Measurements from ENCODE around the gene FAM53C.

DNA sequence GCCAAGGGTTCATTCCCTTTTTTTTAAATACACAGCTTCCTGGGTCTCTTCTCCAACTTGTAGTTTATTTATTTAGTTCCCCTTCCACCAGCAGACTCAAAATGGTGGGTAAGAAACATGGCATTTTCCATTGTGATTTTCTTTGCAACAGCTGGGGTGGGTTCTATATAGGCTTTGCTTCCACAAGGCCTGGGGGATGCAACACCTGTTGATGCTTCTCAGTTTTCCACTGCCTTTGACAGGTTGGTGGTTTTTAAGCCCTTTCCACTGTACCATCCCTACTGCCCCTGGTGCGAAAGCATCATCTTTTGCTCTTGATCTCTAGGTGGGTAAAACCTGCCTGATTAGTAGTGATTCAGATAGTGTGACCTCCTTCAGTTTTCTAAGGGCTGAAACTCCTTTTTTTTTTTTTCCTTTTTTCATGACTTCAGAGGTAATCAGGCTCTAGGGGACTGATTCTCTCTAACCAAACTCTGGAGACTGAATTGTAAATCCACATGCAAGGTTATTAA lies 22.9 kb downstream of the FAM53C start:
- TF ChIP-seq, protein P1, sequence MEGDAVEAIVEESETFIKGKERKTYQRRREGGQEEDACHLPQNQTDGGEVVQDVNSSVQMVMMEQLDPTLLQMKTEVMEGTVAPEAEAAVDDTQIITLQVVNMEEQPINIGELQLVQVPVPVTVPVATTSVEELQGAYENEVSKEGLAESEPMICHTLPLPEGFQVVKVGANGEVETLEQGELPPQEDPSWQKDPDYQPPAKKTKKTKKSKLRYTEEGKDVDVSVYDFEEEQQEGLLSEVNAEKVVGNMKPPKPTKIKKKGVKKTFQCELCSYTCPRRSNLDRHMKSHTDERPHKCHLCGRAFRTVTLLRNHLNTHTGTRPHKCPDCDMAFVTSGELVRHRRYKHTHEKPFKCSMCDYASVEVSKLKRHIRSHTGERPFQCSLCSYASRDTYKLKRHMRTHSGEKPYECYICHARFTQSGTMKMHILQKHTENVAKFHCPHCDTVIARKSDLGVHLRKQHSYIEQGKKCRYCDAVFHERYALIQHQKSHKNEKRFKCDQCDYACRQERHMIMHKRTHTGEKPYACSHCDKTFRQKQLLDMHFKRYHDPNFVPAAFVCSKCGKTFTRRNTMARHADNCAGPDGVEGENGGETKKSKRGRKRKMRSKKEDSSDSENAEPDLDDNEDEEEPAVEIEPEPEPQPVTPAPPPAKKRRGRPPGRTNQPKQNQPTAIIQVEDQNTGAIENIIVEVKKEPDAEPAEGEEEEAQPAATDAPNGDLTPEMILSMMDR (IDR thresholded peaks at IDR 0.05) = no peak
- no peak for TF ChIP-seq POLR2A (IDR thresholded peaks at IDR 0.05)

All from transverse colon (tissue), 3 donors.